Measurements from ENCODE around the gene PAX3.

PAX3 gene

DNA sequence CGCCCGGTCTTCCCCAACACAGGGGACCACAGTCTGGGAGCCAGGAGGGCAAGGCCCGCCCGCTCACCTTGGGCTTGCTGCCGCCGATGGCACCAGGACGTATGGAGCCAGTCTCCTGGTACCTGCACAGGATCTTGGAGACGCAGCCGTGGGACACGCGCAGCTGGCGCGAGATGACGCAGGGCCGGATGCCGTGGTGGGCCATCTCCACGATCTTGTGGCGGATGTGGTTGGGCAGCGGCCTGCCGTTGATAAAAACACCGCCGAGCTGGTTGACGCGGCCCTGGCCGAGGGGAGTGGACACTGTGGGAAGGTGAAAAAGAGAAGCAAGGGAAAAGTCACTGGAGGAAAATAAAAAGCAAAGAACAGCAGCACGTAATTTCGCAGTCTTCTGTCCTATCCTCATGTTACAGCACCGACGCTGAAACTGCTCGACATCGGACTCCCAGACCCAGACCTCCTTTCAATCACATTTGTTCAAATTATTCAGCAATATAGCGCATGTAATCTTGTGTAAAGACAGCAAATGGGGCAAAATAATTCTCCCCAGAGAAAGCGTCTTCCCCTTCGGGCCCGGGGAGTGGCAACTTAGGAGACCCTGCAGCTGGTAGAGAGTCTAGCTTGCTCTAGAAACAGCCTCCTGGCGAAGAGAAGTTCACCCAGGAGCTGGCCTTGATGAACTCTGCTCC, 1.7 kb downstream of the PAX3 start:
- peaks cover 23% of the 10 kb centered on the region for H3K27me3 ChIP-seq (replicated peaks; ENCODE audit: insufficient read depth, low read length)
- no peaks in the 10 kb centered on the region for H3K9me2 ChIP-seq (replicated peaks; ENCODE audit: insufficient read depth, low read length)
- TF ChIP-seq EZH2phosphoT487 (IDR thresholded peaks at IDR 0.05; ENCODE audit: low read length) (no peak), CTCF (IDR thresholded peaks at IDR 0.05; ENCODE audit: low read length) (no peak), EZH2 (optimal IDR thresholded peaks at IDR 0.05; ENCODE audit: low read depth, low read length) (no peak)
- H3K9ac ChIP-seq (ENCODE audit: low read length), result no peak overlapping the region
- H3K27ac ChIP-seq (ENCODE audit: low read length), result no peak overlapping the region
- no peaks in the 10 kb centered on the region for H3K79me2 ChIP-seq (ENCODE audit: low read length)
- no peaks in the 10 kb centered on the region for H3F3A ChIP-seq (ENCODE audit: insufficient read depth, low read length)
- no peaks in the 10 kb centered on the region for H3K4me1 ChIP-seq (ENCODE audit: low read length)
- H2AFZ ChIP-seq (ENCODE audit: low read length), result no peak overlapping the region
- no peaks in the 10 kb centered on the region for H4K20me1 ChIP-seq (ENCODE audit: insufficient read depth, low read length)
- peak overlapping the region; percentile 52; the same call in 1 of the 2 replicates for H3K4me2 ChIP-seq (ENCODE audit: low read depth, low read length)
- no peak overlapping the region for H3K4me3 ChIP-seq (ENCODE audit: low read length)
- H3K36me3 ChIP-seq (replicated peaks; ENCODE audit: insufficient read depth, low read length), result no peaks in the 10 kb centered on the region
- no peak for DNase-seq
- H3K9me3 ChIP-seq (replicated peaks; ENCODE audit: insufficient read depth, low read length), result no peaks in the 10 kb centered on the region

- H3K4me3 ChIP-seq (ENCODE audit: low read length), result peak overlapping the region; percentile 36
- TF ChIP-seq CTCF (IDR thresholded peaks at IDR 0.05; ENCODE audit: low read length) (no peak), EZH2phosphoT487 (IDR thresholded peaks at IDR 0.05; ENCODE audit: low read length) (no peak), EZH2 (optimal IDR thresholded peaks at IDR 0.05; ENCODE audit: low read depth, low read length) (no peak)
Measured at GRCh38 chr2:222296311-222296741, 2.5 kb downstream of the PAX3 start.

DNA sequence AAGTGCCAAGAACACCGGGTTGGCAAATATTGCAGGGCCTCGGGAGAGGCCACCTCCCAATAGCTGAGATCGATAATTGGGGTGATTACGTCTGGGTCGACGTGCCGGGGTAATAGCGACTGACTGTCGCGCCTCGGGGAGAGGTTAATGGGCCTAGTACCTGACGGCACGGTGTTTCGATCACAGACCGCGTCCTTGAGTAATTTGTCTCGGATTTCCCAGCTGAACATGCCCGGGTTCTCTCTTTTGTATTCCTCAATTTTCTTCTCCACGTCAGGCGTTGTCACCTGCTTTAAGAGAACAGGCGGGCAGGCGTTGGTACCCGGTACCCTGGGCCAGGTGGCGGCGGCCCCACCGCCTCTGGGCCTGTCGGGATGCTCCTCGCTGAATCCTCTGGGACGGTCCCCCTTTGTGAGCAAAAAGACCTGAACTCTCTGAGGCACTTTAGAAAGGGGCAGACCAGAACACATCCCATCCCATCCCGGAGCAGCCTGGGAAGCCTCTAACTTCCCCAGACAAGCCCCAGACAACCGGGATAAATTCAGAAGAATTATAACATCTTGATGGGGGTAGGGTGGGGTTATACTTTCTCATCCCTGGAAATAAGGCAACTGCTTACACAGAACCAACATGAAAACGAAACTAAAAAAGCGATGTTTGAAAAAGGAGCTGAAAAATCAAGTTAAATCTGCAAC, 3.3 kb downstream of the PAX3 start:
- Histone ChIP-seq H3K27me3 (replicated peaks; ENCODE audit: insufficient read depth, low read length) (peaks cover 7% of the 10 kb centered on the region), H3K36me3 (replicated peaks; ENCODE audit: insufficient read depth, low read length) (no peaks in the 10 kb centered on the region), H3K27ac (ENCODE audit: low read length) (no peak overlapping the region), H3K9ac (ENCODE audit: low read length) (no peak overlapping the region; the same call in 1 of the 2 replicates), H3K4me1 (ENCODE audit: low read length) (no peaks in the 10 kb centered on the region), H3K4me3 (ENCODE audit: low read length) (peak overlapping the region; percentile 36), H4K20me1 (ENCODE audit: insufficient read depth, low read length) (no peaks in the 10 kb centered on the region), H3K9me3 (replicated peaks; ENCODE audit: insufficient read depth, low read length) (no peaks in the 10 kb centered on the region), H2AFZ (ENCODE audit: low read length) (peak overlapping the region; percentile 65), H3K9me2 (replicated peaks; ENCODE audit: insufficient read depth, low read length) (no peaks in the 10 kb centered on the region), H3K79me2 (ENCODE audit: low read length) (no peaks in the 10 kb centered on the region), H3K4me2 (ENCODE audit: low read depth, low read length) (peak overlapping the region; percentile 52), H3F3A (ENCODE audit: insufficient read depth, low read length) (no peaks in the 10 kb centered on the region)
- TF ChIP-seq CTCF (IDR thresholded peaks at IDR 0.05; ENCODE audit: low read length), result no peak
- no peak for TF ChIP-seq EZH2phosphoT487 (IDR thresholded peaks at IDR 0.05; ENCODE audit: low read length)
- TF ChIP-seq EZH2 (optimal IDR thresholded peaks at IDR 0.05; ENCODE audit: low read depth, low read length), result no peak
- peak; percentile 16 for DNase-seq

More at GRCh38 chr2:222296311-222296741, 2.5 kb downstream of the PAX3 start:
- no peaks in the 10 kb centered on the region for H4K20me1 ChIP-seq (ENCODE audit: insufficient read depth, low read length)
- no peak for DNase-seq
- no peaks in the 10 kb centered on the region for H3K4me1 ChIP-seq (ENCODE audit: low read length)
- peaks cover 15% of the 10 kb centered on the region for H3K27me3 ChIP-seq (replicated peaks; ENCODE audit: insufficient read depth, low read length)
- H3K9ac ChIP-seq (ENCODE audit: low read length), result no peak overlapping the region
- no peak overlapping the region for H3K27ac ChIP-seq (ENCODE audit: low read length)
- H3K4me2 ChIP-seq (ENCODE audit: low read depth, low read length), result peak overlapping the region; percentile 52; the same call in 1 of the 2 replicates
- H3K36me3 ChIP-seq (replicated peaks; ENCODE audit: insufficient read depth, low read length), result no peaks in the 10 kb centered on the region
- 0 out of 2 replicates have a peak overlapping the region, but pooled peaks have one; percentile 65 for H2AFZ ChIP-seq (ENCODE audit: low read length)
- H3K9me2 ChIP-seq (replicated peaks; ENCODE audit: insufficient read depth, low read length), result no peaks in the 10 kb centered on the region
- no peaks in the 10 kb centered on the region for H3K79me2 ChIP-seq (ENCODE audit: low read length)
- no peaks in the 10 kb centered on the region for H3K9me3 ChIP-seq (replicated peaks; ENCODE audit: insufficient read depth, low read length)
- H3F3A ChIP-seq (ENCODE audit: insufficient read depth, low read length), result no peaks in the 10 kb centered on the region

Data from MM.1S (cell line).